ENCODE data around the gene PTAR1. TPM values are rescaled to one million over a fixed set of nuclear protein-coding genes. Genes with fewer than 3 reads are reported as not detected.

PTAR1 gene
- polyA plus RNA-seq, 1 donor from 2014 or later: 17.7 TPM

DNA sequence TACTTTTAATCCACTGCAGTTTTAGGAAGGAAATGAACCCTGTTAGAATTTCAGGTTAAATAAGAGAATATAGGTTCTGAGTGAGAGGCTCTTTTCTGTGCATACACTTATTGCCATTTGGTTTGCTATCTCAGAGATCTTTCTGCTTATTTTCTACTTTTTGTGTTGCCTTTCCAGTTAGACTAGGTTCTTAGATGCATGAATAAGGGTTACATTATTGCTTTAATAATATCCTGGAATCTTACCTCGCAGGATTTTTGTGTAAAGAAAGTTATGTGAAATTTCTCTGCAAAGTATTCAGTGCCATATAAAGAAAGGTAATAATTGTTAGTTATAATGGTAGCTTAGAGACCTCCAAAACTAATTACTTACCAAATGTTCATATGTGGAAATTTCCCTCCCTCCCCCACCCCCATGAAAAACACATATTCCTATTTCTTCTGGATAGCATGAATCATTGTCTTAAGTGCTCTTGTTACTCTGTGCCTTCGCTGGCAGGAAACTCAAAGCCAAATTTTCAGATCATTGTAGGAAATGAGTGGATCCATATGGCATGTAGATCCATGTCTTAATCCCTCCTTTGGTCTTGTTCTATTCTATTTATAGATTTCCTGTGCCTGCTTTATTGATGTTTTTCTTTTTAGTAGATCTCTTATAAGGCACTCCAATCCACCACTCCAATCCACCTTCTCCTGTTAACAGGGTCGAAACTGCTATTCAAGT is 84.9 kb downstream of the PTAR1 start:
- Histone ChIP-seq H3K9me2 (ENCODE audit: insufficient read depth, low read length) (no peaks in the 10 kb centered on the region), H3K27me3 (ENCODE audit: insufficient read depth, low read depth, low read length) (no peaks in the 10 kb centered on the region), H3K36me3 (ENCODE audit: insufficient read depth, low read length) (no peaks in the 10 kb centered on the region), H3F3A (ENCODE audit: insufficient read depth, low read length, poor library complexity, severe bottlenecking) (no peaks in the 10 kb centered on the region), H2AFZ (ENCODE audit: low read depth, low read length) (no peak overlapping the region), H3K9me3 (ENCODE audit: low read length) (no peaks in the 10 kb centered on the region), H3K79me2 (replicated peaks; ENCODE audit: insufficient read depth, low read length) (peaks cover 13% of the 10 kb centered on the region), H4K20me1 (ENCODE audit: insufficient read depth) (no peaks in the 10 kb centered on the region), H3K4me2 (ENCODE audit: low read length) (no peak overlapping the region), H3K27ac (ENCODE audit: low read length) (no peak overlapping the region), H3K4me3 (ENCODE audit: low read length) (no peak overlapping the region), H3K9ac (ENCODE audit: low read length) (no peak overlapping the region)
- TF ChIP-seq POLR2AphosphoS5 (IDR thresholded peaks at IDR 0.05) (no peak), RAD21 (conservative IDR thresholded peaks at IDR 0.05) (no peak), MXI1 (conservative IDR thresholded peaks at IDR 0.05; ENCODE audit: poor library complexity, severe bottlenecking) (no peak), TAF1 (IDR thresholded peaks at IDR 0.05; ENCODE audit: low read depth) (no peak), SMC3 (conservative IDR thresholded peaks at IDR 0.05; ENCODE audit: poor library complexity) (no peak), REST (IDR thresholded peaks at IDR 0.05; ENCODE audit: borderline replicate concordance) (no peak), EP300 (conservative IDR thresholded peaks at IDR 0.05; ENCODE audit: poor library complexity, severe bottlenecking) (no peak), EZH2 (IDR thresholded peaks at IDR 0.05; ENCODE audit: borderline replicate concordance, insufficient read depth, low read length, poor library complexity, severe bottlenecking) (no peak)
- TF ChIP-seq, protein P1, sequence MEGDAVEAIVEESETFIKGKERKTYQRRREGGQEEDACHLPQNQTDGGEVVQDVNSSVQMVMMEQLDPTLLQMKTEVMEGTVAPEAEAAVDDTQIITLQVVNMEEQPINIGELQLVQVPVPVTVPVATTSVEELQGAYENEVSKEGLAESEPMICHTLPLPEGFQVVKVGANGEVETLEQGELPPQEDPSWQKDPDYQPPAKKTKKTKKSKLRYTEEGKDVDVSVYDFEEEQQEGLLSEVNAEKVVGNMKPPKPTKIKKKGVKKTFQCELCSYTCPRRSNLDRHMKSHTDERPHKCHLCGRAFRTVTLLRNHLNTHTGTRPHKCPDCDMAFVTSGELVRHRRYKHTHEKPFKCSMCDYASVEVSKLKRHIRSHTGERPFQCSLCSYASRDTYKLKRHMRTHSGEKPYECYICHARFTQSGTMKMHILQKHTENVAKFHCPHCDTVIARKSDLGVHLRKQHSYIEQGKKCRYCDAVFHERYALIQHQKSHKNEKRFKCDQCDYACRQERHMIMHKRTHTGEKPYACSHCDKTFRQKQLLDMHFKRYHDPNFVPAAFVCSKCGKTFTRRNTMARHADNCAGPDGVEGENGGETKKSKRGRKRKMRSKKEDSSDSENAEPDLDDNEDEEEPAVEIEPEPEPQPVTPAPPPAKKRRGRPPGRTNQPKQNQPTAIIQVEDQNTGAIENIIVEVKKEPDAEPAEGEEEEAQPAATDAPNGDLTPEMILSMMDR (IDR thresholded peaks at IDR 0.05; ENCODE audit: poor library complexity, severe bottlenecking): no peak

DNA sequence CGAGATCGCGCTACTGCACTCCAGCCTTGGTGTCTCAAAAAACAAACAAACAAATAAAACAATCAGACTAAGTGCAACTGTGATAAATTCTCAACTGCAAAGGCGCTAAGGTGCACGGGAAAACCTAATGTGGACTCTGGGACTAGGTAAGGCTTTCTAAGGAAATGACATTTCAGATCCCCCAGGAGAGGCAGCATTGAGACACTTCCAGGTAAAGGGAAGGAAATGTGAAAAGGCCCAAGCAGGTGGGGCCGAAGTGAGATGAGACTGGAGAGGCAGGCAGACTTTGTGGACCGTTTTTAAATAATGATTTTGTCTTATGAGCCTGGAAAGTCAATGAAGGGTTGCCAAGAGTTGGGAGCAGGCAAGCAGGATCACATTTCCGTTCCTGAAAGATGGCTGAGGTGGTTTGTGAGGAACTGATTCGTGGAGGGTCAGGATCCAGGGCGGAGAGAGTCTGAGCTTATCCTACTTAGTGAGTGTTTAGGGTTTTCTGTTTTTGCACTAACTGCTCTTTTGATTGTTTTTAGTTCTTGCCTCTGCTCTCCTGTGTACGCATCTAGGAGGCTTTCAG is 85.6 kb downstream of the PTAR1 start:
- H3F3A ChIP-seq (ENCODE audit: insufficient read depth, low read length, poor library complexity, severe bottlenecking): no peaks in the 10 kb centered on the region
- H3K27me3 ChIP-seq (ENCODE audit: insufficient read depth, low read depth, low read length): no peaks in the 10 kb centered on the region
- H3K27ac ChIP-seq (ENCODE audit: low read length): no peak overlapping the region
- H3K36me3 ChIP-seq (ENCODE audit: insufficient read depth, low read length): no peaks in the 10 kb centered on the region
- peaks cover 20% of the 10 kb centered on the region for H3K79me2 ChIP-seq (replicated peaks; ENCODE audit: insufficient read depth, low read length)
- no peak overlapping the region for H3K4me3 ChIP-seq (ENCODE audit: low read length)
- no peaks in the 10 kb centered on the region for H3K9me2 ChIP-seq (ENCODE audit: insufficient read depth, low read length)
- TF ChIP-seq, protein P1 (IDR thresholded peaks at IDR 0.05; ENCODE audit: poor library complexity, severe bottlenecking): peak; percentile 26
- no peak for TF ChIP-seq POLR2AphosphoS5 (IDR thresholded peaks at IDR 0.05)
- H3K4me2 ChIP-seq (ENCODE audit: low read length): no peak overlapping the region
- H3K9me3 ChIP-seq (ENCODE audit: low read length): no peaks in the 10 kb centered on the region
- no peak overlapping the region for H2AFZ ChIP-seq (ENCODE audit: low read depth, low read length)
- H3K9ac ChIP-seq (ENCODE audit: low read length): no peak overlapping the region
- H4K20me1 ChIP-seq (ENCODE audit: insufficient read depth): no peaks in the 10 kb centered on the region
